ENCODE data around the gene PLIN3.
"Not testable (repeated sequence)": the region's sequence is repeated elsewhere in the genome, so short reads cannot be mapped to it uniquely, and the experiment has no call there.

PLIN3 gene

DNA sequence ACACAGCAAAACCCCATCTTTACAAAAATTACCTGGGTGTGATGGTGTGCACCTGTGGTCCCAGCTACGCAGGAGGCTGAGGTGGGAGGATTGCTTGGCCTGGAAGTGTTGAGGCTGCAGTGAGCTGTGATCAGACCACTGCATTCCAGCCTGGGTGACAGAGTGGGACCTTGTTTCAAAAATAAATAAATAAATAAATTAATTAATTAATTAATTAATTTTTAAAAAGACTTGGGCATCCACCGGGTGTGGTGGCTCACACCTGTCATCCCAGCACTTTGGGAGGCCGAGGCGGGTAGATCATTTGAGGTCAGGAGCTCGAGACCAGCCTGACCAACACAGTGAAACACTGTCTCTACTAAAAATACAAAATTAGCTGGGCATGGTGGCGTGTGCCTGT is 62.3 kb downstream of the PLIN3 start:
- DNase-seq = not testable (repeated sequence)

DNA sequence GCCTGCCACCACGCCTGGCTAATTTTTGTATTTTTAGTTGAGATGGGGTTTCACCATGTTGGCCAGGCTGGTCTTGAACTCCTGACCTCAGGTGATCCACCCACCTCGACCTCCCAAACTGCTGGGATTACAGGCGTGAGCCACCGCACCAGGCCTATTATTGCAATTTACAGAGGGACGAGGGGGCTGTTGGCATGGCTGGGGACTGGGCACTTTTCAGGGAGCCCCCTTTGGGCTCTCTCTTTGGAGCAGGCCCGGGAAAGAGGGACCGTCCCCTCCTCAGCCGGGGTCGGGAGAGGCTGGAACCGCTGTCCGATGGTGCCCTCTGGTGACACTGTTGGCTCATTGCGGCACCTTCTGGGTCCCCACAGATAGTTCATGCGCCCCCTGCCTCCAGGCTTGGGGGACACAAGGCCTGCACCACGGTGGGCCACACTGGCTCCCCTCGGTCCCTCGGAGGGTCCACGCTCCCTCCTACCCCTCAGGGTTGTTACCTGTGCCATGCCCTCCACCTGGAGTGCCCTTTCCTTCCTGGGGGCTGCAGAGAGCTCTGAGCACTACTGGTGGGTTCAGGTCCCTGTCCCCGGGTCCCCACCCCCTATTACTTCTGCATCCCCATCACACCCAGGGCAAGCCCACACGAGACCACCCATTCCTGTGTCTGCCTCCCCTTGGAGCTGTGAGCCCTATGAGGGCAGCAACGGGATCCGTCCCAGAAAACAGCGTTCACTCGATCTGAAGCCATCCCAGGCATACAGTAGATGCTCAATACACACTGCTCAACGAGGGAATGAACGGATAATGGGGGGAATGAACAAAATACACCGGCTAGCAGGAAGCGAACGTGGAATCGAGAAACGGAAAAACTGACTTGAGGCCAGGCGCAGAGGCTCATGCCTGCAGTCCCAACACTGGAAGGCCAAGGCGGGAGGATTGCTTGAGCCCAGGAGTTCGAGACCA is 63.5 kb downstream of the PLIN3 start:
- DNase-seq = peak; percentile 57

GRCh38 chr19:4802711-4803110 is 64.8 kb downstream of the PLIN3 start:
- no peak for DNase-seq

DNA sequence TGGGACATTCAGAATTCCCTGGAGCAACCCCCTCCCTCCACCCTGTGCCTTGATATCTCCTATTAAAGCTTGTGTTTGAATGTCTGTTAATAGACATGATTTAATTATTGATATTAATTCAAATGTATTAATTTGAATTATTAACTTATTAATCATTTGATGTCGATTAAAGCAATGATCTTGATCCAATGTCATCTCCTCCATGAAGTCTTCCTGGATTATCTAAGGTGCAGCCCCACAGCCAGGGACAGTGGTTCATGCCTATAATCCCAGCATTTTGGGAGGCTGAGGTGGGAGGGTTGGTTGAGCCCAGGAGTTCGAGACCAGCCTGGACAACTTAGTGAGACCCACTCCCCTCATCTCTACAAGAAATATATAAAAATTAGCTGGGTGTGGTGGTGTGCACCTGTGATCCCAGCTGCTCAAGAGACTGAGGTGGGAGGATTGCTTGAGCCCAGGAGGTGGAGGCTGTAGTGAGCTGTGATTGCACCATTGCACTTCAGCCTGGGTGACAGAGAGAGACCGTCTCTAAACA is 66.3 kb downstream of the PLIN3 start:
- no peak for DNase-seq

GRCh38 chr19:4800591-4801081 is 66.8 kb downstream of the PLIN3 start:
- DNase-seq = no peak

DNA sequence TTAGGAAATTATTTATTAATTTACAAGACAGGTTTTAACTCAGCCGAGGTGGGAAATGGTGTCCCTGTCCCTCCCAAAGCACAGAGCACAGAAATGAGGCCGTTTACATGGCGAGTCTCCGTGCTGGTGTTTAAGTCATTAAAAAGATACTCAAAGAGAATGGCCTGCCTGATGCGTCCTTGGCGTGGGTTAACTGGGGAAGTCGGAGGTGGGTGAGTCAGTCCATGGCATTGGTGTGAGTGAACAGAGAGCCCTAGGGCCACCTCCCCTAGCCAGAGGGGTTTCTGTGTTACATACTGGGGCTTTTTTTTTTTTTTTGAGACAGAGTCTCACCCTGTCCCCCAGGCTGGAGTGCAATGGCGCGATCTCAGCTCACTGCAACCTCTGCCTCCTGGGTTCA is 72.1 kb downstream of the PLIN3 start:
- DNase-seq = no peak

GRCh38 chr19:4794971-4795370 is 72.5 kb downstream of the PLIN3 start:
- no peak for DNase-seq

DNA sequence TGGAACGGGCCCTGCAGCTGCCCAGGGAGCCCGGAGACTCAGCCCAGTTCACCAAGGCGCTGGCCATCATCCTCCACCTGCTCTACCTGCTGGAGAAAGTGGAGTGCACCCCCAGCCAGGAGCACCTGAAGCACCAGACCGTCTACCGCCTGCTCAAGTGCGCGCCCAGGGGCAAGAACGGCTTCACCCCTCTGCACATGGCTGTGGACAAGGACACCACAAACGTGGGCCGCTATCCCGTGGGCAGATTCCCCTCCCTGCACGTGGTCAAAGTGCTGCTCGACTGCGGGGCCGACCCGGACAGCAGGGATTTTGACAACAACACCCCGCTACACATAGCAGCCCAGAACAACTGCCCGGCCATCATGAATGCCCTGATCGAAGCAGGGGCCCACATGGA is 74.2 kb downstream of the PLIN3 start:
- not testable (repeated sequence) for DNase-seq

GRCh38 chr19:4792866-4793195 is 74.6 kb downstream of the PLIN3 start:
- not testable (repeated sequence) for DNase-seq

GRCh38 chr19:4792019-4792865 is 75.2 kb downstream of the PLIN3 start:
- DNase-seq = not testable (repeated sequence)

DNA sequence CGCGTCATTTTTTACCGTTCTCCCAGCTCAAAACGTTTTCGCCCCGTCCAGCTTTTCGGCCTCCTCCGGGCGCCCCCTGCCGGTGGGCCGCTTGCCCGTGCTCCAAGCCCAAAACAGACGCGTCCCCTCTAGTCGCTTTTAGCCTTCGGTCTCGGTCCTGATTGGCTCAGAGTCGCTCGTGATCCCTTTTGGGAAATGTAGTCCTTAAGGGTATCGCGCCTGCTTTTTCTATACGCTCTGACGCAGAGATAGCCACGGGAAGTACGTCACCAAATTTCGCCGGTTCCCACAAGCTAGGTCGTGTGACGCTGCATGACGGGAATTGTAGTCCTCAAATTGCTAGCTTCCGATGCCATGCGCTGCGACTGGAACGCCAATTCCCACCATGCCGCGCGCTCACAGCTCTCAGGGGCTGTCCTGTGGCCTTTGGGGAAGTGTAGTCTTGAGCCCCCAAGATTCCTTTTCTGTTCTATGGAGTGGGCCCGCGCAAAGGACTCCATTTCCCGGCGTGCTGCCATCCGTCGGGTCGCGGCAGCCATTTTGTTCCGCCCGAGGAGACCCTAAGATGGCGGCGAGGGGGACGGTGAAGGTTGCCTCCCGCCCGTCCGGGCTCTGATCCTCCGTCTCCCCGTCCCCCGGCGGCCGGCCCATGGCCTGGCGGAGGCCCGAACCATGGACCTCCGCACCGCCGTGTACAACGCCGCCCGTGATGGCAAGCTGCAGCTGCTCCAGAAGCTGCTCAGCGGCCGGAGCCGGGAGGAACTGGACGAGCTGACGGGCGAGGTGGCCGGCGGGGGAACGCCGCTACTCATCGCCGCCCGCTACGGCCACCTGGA is 76.1 kb downstream of the PLIN3 start, which contains the start of gene FEM1A:
Gene FEM1A, plus strand, starts transcription at position 552 of the 836 bp plus-strand sequence. Its CDS starts 121 bp downstream, at position 673.
- peak; percentile 100 for DNase-seq

Measured in fibroblast of upper back skin (primary cell).